PC-3 (cell line): ENCODE data around the gene SLC25A21.

Source experiments
- EZH2phosphoT487 ChIP-seq: fragments of 300-600 bp; sonication (generic); IDR thresholded peaks from 2 replicates; pipeline ENCODE4 v1.6.1; 2018; ENCODE audit warnings: mild to moderate bottlenecking, antibody characterized with exemption, low read length, borderline replicate concordance
- TF ChIP-seq, protein P1 (sequence below): fragments of 300-600 bp; sonication (generic); conservative IDR thresholded peaks from 2 replicates; pipeline ENCODE4 v1.5.1; 2017; ENCODE audit warnings: antibody characterized with exemption, low read depth, mild to moderate bottlenecking, low read length

DNA sequence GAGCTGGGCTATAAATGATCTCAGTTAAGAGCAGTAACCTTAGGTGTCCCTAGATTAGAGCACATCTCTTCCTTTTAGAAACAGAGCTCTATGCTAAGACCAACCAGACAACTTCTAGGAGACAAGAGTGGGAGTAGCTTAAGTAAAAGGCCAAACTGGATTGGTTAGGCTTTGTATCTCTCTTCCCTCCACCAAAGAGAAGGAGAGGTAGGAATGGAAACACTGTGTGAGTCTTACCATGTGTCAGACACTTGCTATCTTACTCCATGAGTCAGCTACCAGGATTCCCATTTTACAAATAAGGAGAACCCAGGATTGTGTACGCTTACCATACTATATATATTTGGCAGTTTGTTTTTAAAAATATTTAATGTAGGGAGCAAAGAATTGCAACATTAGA, 387.9 kb downstream of the SLC25A21 start:
- TF ChIP-seq, protein P1, sequence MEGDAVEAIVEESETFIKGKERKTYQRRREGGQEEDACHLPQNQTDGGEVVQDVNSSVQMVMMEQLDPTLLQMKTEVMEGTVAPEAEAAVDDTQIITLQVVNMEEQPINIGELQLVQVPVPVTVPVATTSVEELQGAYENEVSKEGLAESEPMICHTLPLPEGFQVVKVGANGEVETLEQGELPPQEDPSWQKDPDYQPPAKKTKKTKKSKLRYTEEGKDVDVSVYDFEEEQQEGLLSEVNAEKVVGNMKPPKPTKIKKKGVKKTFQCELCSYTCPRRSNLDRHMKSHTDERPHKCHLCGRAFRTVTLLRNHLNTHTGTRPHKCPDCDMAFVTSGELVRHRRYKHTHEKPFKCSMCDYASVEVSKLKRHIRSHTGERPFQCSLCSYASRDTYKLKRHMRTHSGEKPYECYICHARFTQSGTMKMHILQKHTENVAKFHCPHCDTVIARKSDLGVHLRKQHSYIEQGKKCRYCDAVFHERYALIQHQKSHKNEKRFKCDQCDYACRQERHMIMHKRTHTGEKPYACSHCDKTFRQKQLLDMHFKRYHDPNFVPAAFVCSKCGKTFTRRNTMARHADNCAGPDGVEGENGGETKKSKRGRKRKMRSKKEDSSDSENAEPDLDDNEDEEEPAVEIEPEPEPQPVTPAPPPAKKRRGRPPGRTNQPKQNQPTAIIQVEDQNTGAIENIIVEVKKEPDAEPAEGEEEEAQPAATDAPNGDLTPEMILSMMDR = no peak
- no peak for TF ChIP-seq EZH2phosphoT487
